ENCODE measurements around the gene PPP1R16B.
A peak's percentile ranks its signal among the peaks of the same experiment; 100 is the strongest.

PPP1R16B gene

GRCh38 chr20:38805502-38805957 is at the start of gene PPP1R16B:
Gene PPP1R16B, plus strand, starts transcription at chr20:38805697. Its CDS starts 30,229 bp downstream, at chr20:38835926.
- Histone ChIP-seq H3K4me3 (ENCODE audit: low read depth in 1 of 2, low read length in 2 of 2) (peak within 1 kb of the TSS; percentile 55 to 77), H3K27me3 (ENCODE audit: low read depth, low read length) (peaks cover 17% of the 10 kb centered on the region), H3K27ac (ENCODE audit: low read length) (peak within 1 kb of the TSS; percentile 29), H3K9me3 (ENCODE audit: control insufficient read depth in 1 of 2, low read length in 2 of 2) (no peaks in the 10 kb centered on the region), H3K4me1 (ENCODE audit: control insufficient read depth in 1 of 2, insufficient read depth in 2 of 2, low read length in 2 of 2) (peaks cover 4 to 22% of the 10 kb centered on the region in 2 donors), H3K36me3 (ENCODE audit: control insufficient read depth in 1 of 2, insufficient read depth in 2 of 2, low read length in 2 of 2) (no peaks in the 10 kb centered on the region)

- Histone ChIP-seq H3K27ac (ENCODE audit: low read length) (no peak overlapping the region), H3K27me3 (ENCODE audit: low read depth, low read length) (no peaks in the 10 kb centered on the region), H3K4me1 (ENCODE audit: control insufficient read depth in 1 of 2, insufficient read depth in 2 of 2, low read length in 2 of 2) (no peaks in the 10 kb centered on the region), H3K9me3 (ENCODE audit: control insufficient read depth in 1 of 2, low read length in 2 of 2) (no peaks in the 10 kb centered on the region), H3K36me3 (ENCODE audit: control insufficient read depth in 1 of 2, insufficient read depth in 2 of 2, low read length in 2 of 2) (peaks cover 33 to 75% of the 10 kb centered on the region in 2 donors), H3K4me3 (ENCODE audit: low read depth in 1 of 2, low read length in 2 of 2) (no peak overlapping the region)
These were observed 48.2 kb upstream of the PPP1R16B start for GRCh38 chr20:38757145-38757775.

- H3K4me1 ChIP-seq (ENCODE audit: control insufficient read depth in 1 of 2, insufficient read depth in 2 of 2, low read length in 2 of 2): no peaks in the 10 kb centered on the region
- H3K27me3 ChIP-seq (ENCODE audit: low read depth, low read length): no peaks in the 10 kb centered on the region
- no peaks in the 10 kb centered on the region for H3K9me3 ChIP-seq (ENCODE audit: control insufficient read depth in 1 of 2, low read length in 2 of 2)
- H3K27ac ChIP-seq (ENCODE audit: low read length): no peak overlapping the region
- no peak overlapping the region for H3K4me3 ChIP-seq (ENCODE audit: low read depth in 1 of 2, low read length in 2 of 2)
- H3K36me3 ChIP-seq (ENCODE audit: control insufficient read depth in 1 of 2, insufficient read depth in 2 of 2, low read length in 2 of 2): peaks cover 49 to 90% of the 10 kb centered on the region in 2 donors
These were observed 46.4 kb upstream of the PPP1R16B start for GRCh38 chr20:38759106-38759505.

- Histone ChIP-seq H3K4me3 (ENCODE audit: low read depth in 1 of 2, low read length in 2 of 2) (no peak overlapping the region), H3K27me3 (ENCODE audit: low read depth, low read length) (no peaks in the 10 kb centered on the region), H3K27ac (ENCODE audit: low read length) (no peak overlapping the region), H3K36me3 (ENCODE audit: control insufficient read depth in 1 of 2, insufficient read depth in 2 of 2, low read length in 2 of 2) (peaks cover 53 to 88% of the 10 kb centered on the region in 2 donors), H3K9me3 (ENCODE audit: control insufficient read depth in 1 of 2, low read length in 2 of 2) (no peaks in the 10 kb centered on the region), H3K4me1 (ENCODE audit: control insufficient read depth in 1 of 2, insufficient read depth in 2 of 2, low read length in 2 of 2) (no peaks in the 10 kb centered on the region)
These were observed 44.5 kb upstream of the PPP1R16B start for GRCh38 chr20:38760978-38761377.

GRCh38 chr20:38762174-38762573 is 43.3 kb upstream of the PPP1R16B start:
- Histone ChIP-seq H3K4me3 (ENCODE audit: low read depth in 1 of 2, low read length in 2 of 2) (no peak overlapping the region), H3K4me1 (ENCODE audit: control insufficient read depth in 1 of 2, insufficient read depth in 2 of 2, low read length in 2 of 2) (no peaks in the 10 kb centered on the region), H3K36me3 (ENCODE audit: control insufficient read depth in 1 of 2, insufficient read depth in 2 of 2, low read length in 2 of 2) (peaks cover 57 to 87% of the 10 kb centered on the region in 2 donors), H3K27me3 (ENCODE audit: low read depth, low read length) (no peaks in the 10 kb centered on the region), H3K27ac (ENCODE audit: low read length) (no peak overlapping the region), H3K9me3 (ENCODE audit: control insufficient read depth in 1 of 2, low read length in 2 of 2) (no peaks in the 10 kb centered on the region)

GRCh38 chr20:38763616-38764015 is 41.9 kb upstream of the PPP1R16B start:
- no peak overlapping the region for H3K27ac ChIP-seq (ENCODE audit: low read length)
- peaks cover 60 to 87% of the 10 kb centered on the region in 2 donors for H3K36me3 ChIP-seq (ENCODE audit: control insufficient read depth in 1 of 2, insufficient read depth in 2 of 2, low read length in 2 of 2)
- H3K27me3 ChIP-seq (ENCODE audit: low read depth, low read length): no peaks in the 10 kb centered on the region
- H3K4me3 ChIP-seq (ENCODE audit: low read depth in 1 of 2, low read length in 2 of 2): no peak overlapping the region
- H3K4me1 ChIP-seq (ENCODE audit: control insufficient read depth in 1 of 2, insufficient read depth in 2 of 2, low read length in 2 of 2): no peaks in the 10 kb centered on the region
- H3K9me3 ChIP-seq (ENCODE audit: control insufficient read depth in 1 of 2, low read length in 2 of 2): no peaks in the 10 kb centered on the region

- peaks cover 55 to 87% of the 10 kb centered on the region in 2 donors for H3K36me3 ChIP-seq (ENCODE audit: control insufficient read depth in 1 of 2, insufficient read depth in 2 of 2, low read length in 2 of 2)
- no peak overlapping the region for H3K27ac ChIP-seq (ENCODE audit: low read length)
- H3K27me3 ChIP-seq (ENCODE audit: low read depth, low read length): no peaks in the 10 kb centered on the region
- H3K4me1 ChIP-seq (ENCODE audit: control insufficient read depth in 1 of 2, insufficient read depth in 2 of 2, low read length in 2 of 2): no peaks in the 10 kb centered on the region
- H3K9me3 ChIP-seq (ENCODE audit: control insufficient read depth in 1 of 2, low read length in 2 of 2): no peaks in the 10 kb centered on the region
- no peak overlapping the region for H3K4me3 ChIP-seq (ENCODE audit: low read depth in 1 of 2, low read length in 2 of 2)
These were observed 40.8 kb upstream of the PPP1R16B start for GRCh38 chr20:38764567-38765318.

- Histone ChIP-seq H3K4me3 (ENCODE audit: low read depth in 1 of 2, low read length in 2 of 2) (no peak overlapping the region), H3K27me3 (ENCODE audit: low read depth, low read length) (no peaks in the 10 kb centered on the region), H3K9me3 (ENCODE audit: control insufficient read depth in 1 of 2, low read length in 2 of 2) (no peaks in the 10 kb centered on the region), H3K4me1 (ENCODE audit: control insufficient read depth in 1 of 2, insufficient read depth in 2 of 2, low read length in 2 of 2) (no peaks in the 10 kb centered on the region), H3K36me3 (ENCODE audit: control insufficient read depth in 1 of 2, insufficient read depth in 2 of 2, low read length in 2 of 2) (peaks cover 54 to 89% of the 10 kb centered on the region in 2 donors), H3K27ac (ENCODE audit: low read length) (no peak overlapping the region)
These were observed 39.4 kb upstream of the PPP1R16B start for GRCh38 chr20:38766071-38766470.

- H3K27me3 ChIP-seq (ENCODE audit: low read depth, low read length): no peaks in the 10 kb centered on the region
- no peak overlapping the region for H3K4me3 ChIP-seq (ENCODE audit: low read depth in 1 of 2, low read length in 2 of 2)
- no peaks in the 10 kb centered on the region for H3K9me3 ChIP-seq (ENCODE audit: control insufficient read depth in 1 of 2, low read length in 2 of 2)
- no peak overlapping the region for H3K27ac ChIP-seq (ENCODE audit: low read length)
- H3K4me1 ChIP-seq (ENCODE audit: control insufficient read depth in 1 of 2, insufficient read depth in 2 of 2, low read length in 2 of 2): no peaks in the 10 kb centered on the region
- peaks cover 57 to 92% of the 10 kb centered on the region in 2 donors for H3K36me3 ChIP-seq (ENCODE audit: control insufficient read depth in 1 of 2, insufficient read depth in 2 of 2, low read length in 2 of 2)
These were observed 35.9 kb upstream of the PPP1R16B start for GRCh38 chr20:38769376-38770295.

GRCh38 chr20:38770546-38770945 is 35.0 kb upstream of the PPP1R16B start:
- Histone ChIP-seq H3K4me3 (ENCODE audit: low read depth in 1 of 2, low read length in 2 of 2) (no peak overlapping the region), H3K27me3 (ENCODE audit: low read depth, low read length) (no peaks in the 10 kb centered on the region), H3K27ac (ENCODE audit: low read length) (no peak overlapping the region), H3K36me3 (ENCODE audit: control insufficient read depth in 1 of 2, insufficient read depth in 2 of 2, low read length in 2 of 2) (peaks cover 53 to 96% of the 10 kb centered on the region in 2 donors), H3K4me1 (ENCODE audit: control insufficient read depth in 1 of 2, insufficient read depth in 2 of 2, low read length in 2 of 2) (no peaks in the 10 kb centered on the region), H3K9me3 (ENCODE audit: control insufficient read depth in 1 of 2, low read length in 2 of 2) (no peaks in the 10 kb centered on the region)

GRCh38 chr20:38770970-38771369 is 34.5 kb upstream of the PPP1R16B start:
- no peaks in the 10 kb centered on the region for H3K27me3 ChIP-seq (ENCODE audit: low read depth, low read length)
- H3K4me1 ChIP-seq (ENCODE audit: control insufficient read depth in 1 of 2, insufficient read depth in 2 of 2, low read length in 2 of 2): no peaks in the 10 kb centered on the region
- no peaks in the 10 kb centered on the region for H3K9me3 ChIP-seq (ENCODE audit: control insufficient read depth in 1 of 2, low read length in 2 of 2)
- no peak overlapping the region for H3K4me3 ChIP-seq (ENCODE audit: low read depth in 1 of 2, low read length in 2 of 2)
- no peak overlapping the region for H3K27ac ChIP-seq (ENCODE audit: low read length)
- peaks cover 49 to 96% of the 10 kb centered on the region in 2 donors for H3K36me3 ChIP-seq (ENCODE audit: control insufficient read depth in 1 of 2, insufficient read depth in 2 of 2, low read length in 2 of 2)
